AG08395 (cell line): ENCODE results near the gene PPM1J.

Source experiments
- DNase-seq: peaks from one replicate; pipeline ENCODE4 v3.0.0; 2012; ENCODE audit warnings: mixed read lengths, low spot score

Gene PPM1J

GRCh38 chr1:112687361-112687760 is 27.8 kb downstream of the PPM1J start:
- DNase-seq: no peak

- DNase-seq: no peak
Observed at GRCh38 chr1:112686835-112687234, 28.3 kb downstream of the PPM1J start.

- no peak for DNase-seq
Observed at GRCh38 chr1:112686417-112686816, 28.7 kb downstream of the PPM1J start.

- no peak for DNase-seq
Observed at GRCh38 chr1:112685913-112686312, 29.2 kb downstream of the PPM1J start.

DNA sequence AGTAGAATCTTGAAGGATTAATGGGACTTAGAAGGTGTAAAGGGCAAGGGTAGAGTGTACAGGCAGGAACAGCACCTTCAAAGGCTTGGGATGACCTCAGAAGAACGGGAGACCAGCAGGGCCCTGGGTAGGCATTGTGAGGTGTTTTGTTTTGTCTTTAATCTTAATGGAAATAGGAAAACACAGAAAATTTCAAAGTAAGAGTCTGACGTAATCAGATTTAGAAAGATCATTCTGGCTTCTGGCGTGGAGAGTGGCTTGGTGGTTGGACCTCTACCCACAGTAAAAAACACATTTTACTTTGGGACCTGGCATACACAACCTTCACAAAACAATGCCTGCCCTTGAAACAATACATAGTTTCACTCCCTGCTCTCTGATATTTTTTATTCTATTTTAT is 36.5 kb downstream of the PPM1J start:
- DNase-seq: no peak

GRCh38 chr1:112677501-112677900 is 37.6 kb downstream of the PPM1J start:
- no peak for DNase-seq

- no peak for DNase-seq
Observed at GRCh38 chr1:112676543-112676942, 38.6 kb downstream of the PPM1J start.

DNA sequence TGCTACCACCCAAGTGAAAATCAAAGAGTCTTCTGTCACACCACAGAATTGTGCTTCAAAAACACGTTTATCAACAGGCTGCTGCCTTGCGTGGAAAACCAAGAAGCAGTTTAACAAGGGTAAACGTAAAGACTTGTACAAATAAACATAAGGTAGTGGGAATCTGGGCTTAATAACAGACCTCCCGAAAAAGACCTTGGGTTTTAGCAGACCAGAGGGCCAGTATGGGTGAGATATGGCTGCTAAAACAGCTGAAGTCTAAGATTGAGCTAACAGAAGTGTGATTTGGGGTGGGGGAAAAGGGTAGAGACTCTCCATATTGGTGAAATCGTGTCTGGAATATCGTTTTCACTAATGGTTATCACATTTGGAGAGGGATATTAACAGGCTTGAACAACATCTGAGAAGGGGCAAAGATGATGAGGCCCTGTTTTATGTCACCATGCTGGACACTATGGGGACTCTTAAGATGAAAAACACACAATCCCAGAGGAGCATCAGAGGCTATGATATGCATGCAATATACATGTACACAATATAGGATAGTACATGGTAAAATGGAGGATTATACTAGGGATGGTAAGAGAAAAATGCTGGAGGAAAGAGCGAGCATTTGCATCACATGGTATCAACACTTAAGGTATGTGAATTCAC is 39.3 kb downstream of the PPM1J start:
- DNase-seq: no peak

DNA sequence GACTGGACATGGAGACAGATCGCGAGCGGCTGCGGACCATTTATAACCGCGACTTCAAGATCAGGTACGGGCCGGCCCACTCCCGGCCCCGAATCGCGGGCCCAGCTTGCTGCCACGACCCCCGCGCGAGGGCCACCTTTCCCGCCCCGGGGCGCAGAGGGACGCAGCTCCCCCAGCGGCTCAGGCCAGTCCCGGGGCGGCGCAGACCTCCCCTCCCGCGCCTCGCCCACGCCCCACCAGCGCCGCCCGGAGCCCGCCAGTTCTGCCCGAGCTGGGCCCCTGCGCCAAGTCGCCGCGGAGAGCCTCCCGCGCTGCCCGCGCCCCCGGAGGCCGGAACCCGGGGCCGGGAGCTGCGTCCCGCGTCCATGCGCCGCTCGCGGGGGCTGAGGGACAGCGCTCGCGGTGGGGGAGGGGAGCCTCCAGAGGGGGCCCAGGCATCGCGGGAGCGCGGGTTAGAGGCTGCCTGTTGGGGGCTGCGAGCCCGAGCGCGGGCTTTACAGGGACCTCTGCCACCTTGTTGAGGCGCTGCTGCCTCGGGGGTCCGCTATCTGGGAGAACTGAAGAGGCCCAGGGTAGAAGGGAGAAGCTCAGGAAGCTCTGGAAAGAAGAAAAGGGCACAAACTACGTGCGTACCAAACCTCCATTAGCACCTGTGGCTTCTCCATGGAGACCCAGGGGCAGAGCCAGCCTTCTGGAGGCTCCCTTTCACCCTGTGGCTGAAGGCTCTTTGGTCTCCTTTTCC is 40.0 kb downstream of the PPM1J start:
- peak; percentile 37 for DNase-seq

GRCh38 chr1:112674440-112674985 is 40.6 kb downstream of the PPM1J start, which contains the start of gene MOV10:
Gene MOV10 (plus strand): TSS chr1:112674659. CDS start chr1:112674913, 254 bp downstream.
- peak; percentile 60 for DNase-seq

DNA sequence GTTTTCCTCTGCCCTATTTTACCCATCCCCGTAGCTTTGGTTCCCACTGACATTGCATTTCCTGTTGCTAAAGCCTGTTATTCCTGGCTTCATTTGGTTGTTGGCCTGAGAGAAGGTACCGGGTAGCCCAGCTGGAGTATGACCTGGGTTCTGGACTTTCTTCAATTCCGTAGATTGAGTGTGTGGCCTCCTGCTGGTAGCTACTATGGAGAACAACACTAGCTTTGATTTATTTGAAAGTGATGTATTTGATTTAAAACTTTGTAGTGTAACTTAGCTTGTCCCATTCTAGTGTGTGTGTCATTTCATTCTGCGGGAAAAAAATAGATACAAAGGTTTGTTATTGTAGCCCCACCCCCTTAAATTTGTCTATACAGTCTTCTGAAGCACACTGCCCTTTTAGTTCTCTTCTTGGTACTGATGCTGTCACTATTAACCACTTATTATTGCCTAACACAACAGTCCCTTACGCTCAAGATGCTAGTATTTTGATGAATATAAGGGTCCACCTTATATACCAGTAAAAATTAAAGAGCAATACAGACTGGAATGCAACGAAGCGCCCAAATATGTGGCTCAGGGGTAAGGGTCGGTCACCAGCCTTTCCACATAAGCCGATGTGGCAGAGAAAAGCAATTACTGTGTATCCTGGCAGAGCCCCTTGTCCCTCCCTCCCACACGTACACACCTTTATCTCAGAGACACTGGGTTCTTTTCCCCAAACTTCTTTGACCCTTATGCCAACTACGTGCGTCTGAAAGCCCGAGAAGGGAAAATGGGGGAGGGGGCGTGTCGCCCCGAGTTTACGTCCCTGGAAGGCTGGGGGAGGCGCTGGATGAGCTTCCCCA is 41.3 kb downstream of the PPM1J start:
- peak; percentile 56 for DNase-seq

DNA sequence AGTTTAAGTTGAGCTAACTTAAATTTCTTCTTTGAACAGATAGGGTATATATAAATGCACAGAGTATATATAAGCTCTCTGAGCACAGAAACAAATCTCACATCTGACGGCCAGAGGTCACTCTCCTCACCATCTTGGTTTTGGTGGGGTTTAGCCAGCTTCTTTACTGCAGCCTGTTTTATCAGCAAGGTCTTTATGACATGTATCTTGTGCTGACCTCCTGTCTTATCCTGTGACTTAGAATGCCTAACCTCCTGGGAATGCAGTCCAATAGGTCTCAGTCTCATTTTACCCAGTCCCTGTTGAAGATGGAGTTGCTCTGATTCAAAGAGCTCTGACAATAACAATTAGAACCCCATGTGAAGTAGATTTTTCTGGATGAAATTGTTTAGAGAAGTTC is 42.3 kb downstream of the PPM1J start:
- no peak for DNase-seq

DNA sequence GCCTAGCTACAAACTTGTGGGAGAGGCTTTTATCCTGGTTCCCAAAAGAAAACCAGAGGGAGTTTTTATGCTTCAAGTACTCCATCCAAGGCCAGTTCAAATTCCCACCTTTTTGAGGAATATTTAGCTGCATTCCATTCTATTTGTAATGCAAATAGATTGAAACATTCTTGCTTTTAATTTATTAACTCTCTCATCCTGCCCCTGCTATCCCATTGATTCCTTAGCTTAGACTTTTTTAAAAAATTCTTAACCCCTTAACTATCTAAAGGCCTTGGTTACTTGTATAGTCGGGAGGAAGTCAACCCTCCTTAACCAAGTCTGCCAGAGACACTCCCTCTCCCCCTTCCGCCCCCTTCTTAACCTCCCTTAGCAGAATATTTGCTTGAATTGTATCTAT is 43.1 kb downstream of the PPM1J start:
- DNase-seq: no peak

GRCh38 chr1:112666946-112667345 is 48.2 kb downstream of the PPM1J start:
- no peak for DNase-seq

DNA sequence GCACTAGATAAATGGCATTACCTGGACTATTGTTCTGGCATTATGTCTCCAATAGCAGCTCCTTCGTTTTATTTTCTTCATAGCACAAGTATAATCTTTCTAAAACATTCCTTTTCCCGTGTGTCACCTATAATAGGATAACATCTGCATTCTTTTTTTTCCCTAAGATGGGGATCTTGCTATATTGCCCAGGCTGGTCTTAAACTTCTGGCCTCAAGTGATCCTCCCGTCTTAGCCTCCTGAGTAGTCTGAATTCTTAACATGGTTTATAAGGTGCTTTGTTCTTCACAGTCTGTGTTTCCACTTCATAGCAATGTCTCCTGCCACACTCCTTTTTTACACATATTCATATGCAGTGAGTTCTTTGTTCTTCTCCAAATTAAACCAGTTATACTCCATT is 49.3 kb downstream of the PPM1J start:
- DNase-seq: no peak
